SK-N-SH treated with all-trans-retinoic acid at 6 μM for 48 hours (cell line): ENCODE data around the gene ARHGAP15.

Source experiments
- ATAC-seq: fragments of 200-7000 bp; cut with Tn5 transposase; 3 replicates; pipeline ENCODE4 v1.9.1; 2020; ENCODE audit warnings: mild to moderate bottlenecking, moderate library complexity
- ARNTL ChIP-seq: fragments of 450-650 bp; formaldehyde crosslinking; IDR thresholded peaks from 2 replicates; pipeline ENCODE4 v1.5.0; 2020; ENCODE audit warnings: low read depth, mild to moderate bottlenecking, moderate library complexity, borderline replicate concordance
- CREB5 ChIP-seq: fragments of 250-450 bp; sonication (Bioruptor Pico); IDR thresholded peaks from 2 replicates; pipeline ENCODE4 v1.5.1; 2020; ENCODE audit warnings: low read depth, mild to moderate bottlenecking, moderate library complexity
- CSDC2 ChIP-seq: fragments of 250-450 bp; sonication (Bioruptor Pico); IDR thresholded peaks from 2 replicates; pipeline ENCODE4 v1.5.0; 2020; ENCODE audit warnings: mild to moderate bottlenecking, moderate library complexity
- ESRRG ChIP-seq: fragments of 250-450 bp; sonication (Bioruptor Pico); IDR thresholded peaks from 2 replicates; pipeline ENCODE4 v1.6.1; 2021; ENCODE audit warnings: mild to moderate bottlenecking
- GLIS3 ChIP-seq: fragments of 250-450 bp; sonication (Bioruptor Pico); IDR thresholded peaks from 2 replicates; pipeline ENCODE4 v1.5.0; 2020; ENCODE audit warnings: mild to moderate bottlenecking, moderate library complexity
- ISL1 ChIP-seq: fragments of 250-450 bp; sonication (Bioruptor Pico); IDR thresholded peaks from 2 replicates; pipeline ENCODE4 v2.1.2; 2022; ENCODE audit warnings: mild to moderate bottlenecking, moderate library complexity
- OSR1 ChIP-seq: fragments of 250-450 bp; sonication (Bioruptor Pico); IDR thresholded peaks from 2 replicates; pipeline ENCODE4 v1.8.0; 2022; ENCODE audit warnings: moderate library complexity, mild to moderate bottlenecking, inconsistent platforms
- PPARA ChIP-seq: fragments of 250-450 bp; sonication (Bioruptor Pico); IDR thresholded peaks from 2 replicates; pipeline ENCODE4 v1.5.0; 2020; ENCODE audit warnings: mild to moderate bottlenecking, borderline replicate concordance
- SNAI2 ChIP-seq: fragments of 250-450 bp; sonication (Bioruptor Pico); IDR thresholded peaks from 2 replicates; pipeline ENCODE4 v1.5.0; 2020; ENCODE audit warnings: mild to moderate bottlenecking, moderate library complexity
- TCF4 ChIP-seq: fragments of 250-450 bp; sonication (Bioruptor Pico); IDR thresholded peaks from 2 replicates; pipeline ENCODE4 v1.8.0; 2021; ENCODE audit warnings: mild to moderate bottlenecking, moderate library complexity, borderline replicate concordance
- TOX ChIP-seq: fragments of 250-450 bp; sonication (Bioruptor Pico); IDR thresholded peaks from 2 replicates; pipeline ENCODE4 v1.8.0; 2021; ENCODE audit warnings: mild to moderate bottlenecking, moderate library complexity, borderline replicate concordance
- TSHZ2 ChIP-seq: fragments of 250-450 bp; sonication (Bioruptor Pico); IDR thresholded peaks from 2 replicates; pipeline ENCODE4 v1.5.0; 2020; ENCODE audit warnings: mild to moderate bottlenecking, moderate library complexity
- ZC3H10 ChIP-seq: fragments of 250-450 bp; sonication (Bioruptor Pico); IDR thresholded peaks from 2 replicates; pipeline ENCODE4 v1.5.1; 2021; ENCODE audit warnings: mild to moderate bottlenecking, moderate library complexity
- ZFP3 ChIP-seq: fragments of 250-450 bp; sonication (Bioruptor Pico); IDR thresholded peaks from 2 replicates; pipeline ENCODE4 v1.5.0; 2020; ENCODE audit warnings: mild to moderate bottlenecking, moderate library complexity
- ZFP30 ChIP-seq: fragments of 450-650 bp; formaldehyde crosslinking; IDR thresholded peaks from 2 replicates; pipeline ENCODE4 v1.5.0; 2022; ENCODE audit warnings: mild to moderate bottlenecking, moderate library complexity
- ZNF565 ChIP-seq: fragments of 450-650 bp; formaldehyde crosslinking; conservative IDR thresholded peaks from 2 replicates; pipeline ENCODE4 v1.5.0; 2020; ENCODE audit warnings: low read depth, mild to moderate bottlenecking, moderate library complexity
- ZNF70 ChIP-seq: fragments of 450-650 bp; formaldehyde crosslinking; IDR thresholded peaks from 2 replicates; pipeline ENCODE4 v1.5.0; 2020; ENCODE audit warnings: mild to moderate bottlenecking, moderate library complexity
- ZNF8 ChIP-seq: fragments of 450-650 bp; formaldehyde crosslinking; IDR thresholded peaks from 2 replicates; pipeline ENCODE4 v1.5.0; 2020; ENCODE audit warnings: mild to moderate bottlenecking, moderate library complexity
- TF ChIP-seq, protein P1 (sequence below): fragments of 250-450 bp; sonication (Bioruptor Pico); IDR thresholded peaks from 2 replicates; pipeline ENCODE4 v1.8.0; 2021; ENCODE audit warnings: low read depth, mild to moderate bottlenecking, moderate library complexity, borderline replicate concordance
- TF ChIP-seq, protein P2 (sequence below): fragments of 250-450 bp; sonication (Bioruptor Pico); IDR thresholded peaks from 2 replicates; pipeline ENCODE4 v1.8.0; 2020; ENCODE audit warnings: mild to moderate bottlenecking, moderate library complexity, borderline replicate concordance

The ARHGAP15 gene

GRCh38 chr2:143519521-143519920 is 390.3 kb downstream of the ARHGAP15 start:
- no peak for ATAC-seq
- TF ChIP-seq TCF4 (CRISPR knock-in tag) = no peak
- no peak for TF ChIP-seq ZNF70 (CRISPR knock-in tag)
- no peak for TF ChIP-seq TOX
- no peak for TF ChIP-seq ZC3H10 (CRISPR knock-in tag)
- TF ChIP-seq, protein P1, sequence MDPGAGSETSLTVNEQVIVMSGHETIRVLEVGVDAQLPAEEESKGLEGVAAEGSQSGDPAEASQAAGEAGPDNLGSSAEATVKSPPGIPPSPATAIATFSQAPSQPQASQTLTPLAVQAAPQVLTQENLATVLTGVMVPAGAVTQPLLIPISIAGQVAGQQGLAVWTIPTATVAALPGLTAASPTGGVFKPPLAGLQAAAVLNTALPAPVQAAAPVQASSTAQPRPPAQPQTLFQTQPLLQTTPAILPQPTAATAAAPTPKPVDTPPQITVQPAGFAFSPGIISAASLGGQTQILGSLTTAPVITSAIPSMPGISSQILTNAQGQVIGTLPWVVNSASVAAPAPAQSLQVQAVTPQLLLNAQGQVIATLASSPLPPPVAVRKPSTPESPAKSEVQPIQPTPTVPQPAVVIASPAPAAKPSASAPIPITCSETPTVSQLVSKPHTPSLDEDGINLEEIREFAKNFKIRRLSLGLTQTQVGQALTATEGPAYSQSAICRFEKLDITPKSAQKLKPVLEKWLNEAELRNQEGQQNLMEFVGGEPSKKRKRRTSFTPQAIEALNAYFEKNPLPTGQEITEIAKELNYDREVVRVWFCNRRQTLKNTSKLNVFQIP (CRISPR knock-in tag) = no peak
- no peak for TF ChIP-seq ARNTL (CRISPR knock-in tag)
- TF ChIP-seq PPARA (CRISPR knock-in tag) = no peak
- TF ChIP-seq ZNF565 (CRISPR knock-in tag) = no peak
- TF ChIP-seq TSHZ2 (CRISPR knock-in tag) = no peak
- TF ChIP-seq, all 23 proteins: peak for 0

GRCh38 chr2:143521396-143521795 is 392.2 kb downstream of the ARHGAP15 start:
- ATAC-seq = no peak
- TF ChIP-seq ZFP3 (CRISPR knock-in tag) (no peak), TCF4 (CRISPR knock-in tag) (no peak), SNAI2 (CRISPR knock-in tag) (no peak), ZNF70 (CRISPR knock-in tag) (no peak), ZC3H10 (CRISPR knock-in tag) (no peak), ARNTL (CRISPR knock-in tag) (no peak), PPARA (CRISPR knock-in tag) (no peak), ESRRG (CRISPR knock-in tag) (no peak), OSR1 (no peak), CSDC2 (CRISPR knock-in tag) (no peak), GLIS3 (CRISPR knock-in tag) (no peak), CREB5 (no peak), ISL1 (CRISPR knock-in tag) (no peak), ZNF8 (no peak), ZNF565 (CRISPR knock-in tag) (no peak), TSHZ2 (CRISPR knock-in tag) (no peak), ZFP30 (CRISPR knock-in tag) (no peak)
- TF ChIP-seq, protein P1 (CRISPR knock-in tag) = no peak
- TF ChIP-seq, protein P2, sequence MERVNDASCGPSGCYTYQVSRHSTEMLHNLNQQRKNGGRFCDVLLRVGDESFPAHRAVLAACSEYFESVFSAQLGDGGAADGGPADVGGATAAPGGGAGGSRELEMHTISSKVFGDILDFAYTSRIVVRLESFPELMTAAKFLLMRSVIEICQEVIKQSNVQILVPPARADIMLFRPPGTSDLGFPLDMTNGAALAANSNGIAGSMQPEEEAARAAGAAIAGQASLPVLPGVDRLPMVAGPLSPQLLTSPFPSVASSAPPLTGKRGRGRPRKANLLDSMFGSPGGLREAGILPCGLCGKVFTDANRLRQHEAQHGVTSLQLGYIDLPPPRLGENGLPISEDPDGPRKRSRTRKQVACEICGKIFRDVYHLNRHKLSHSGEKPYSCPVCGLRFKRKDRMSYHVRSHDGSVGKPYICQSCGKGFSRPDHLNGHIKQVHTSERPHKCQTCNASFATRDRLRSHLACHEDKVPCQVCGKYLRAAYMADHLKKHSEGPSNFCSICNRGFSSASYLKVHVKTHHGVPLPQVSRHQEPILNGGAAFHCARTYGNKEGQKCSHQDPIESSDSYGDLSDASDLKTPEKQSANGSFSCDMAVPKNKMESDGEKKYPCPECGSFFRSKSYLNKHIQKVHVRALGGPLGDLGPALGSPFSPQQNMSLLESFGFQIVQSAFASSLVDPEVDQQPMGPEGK (CRISPR knock-in tag) = no peak
